HEK293T (cell line): ENCODE results near the gene EXOC6B.

Experiments used
- CTCF ChIA-PET: fragments of 350-600 bp; formaldehyde crosslinking; extraction: SDS; loops from one replicate; lab custom pipeline; 2021; ENCODE audit warnings: antibody characterized with exemption, inconsistent platforms; lab: Yijun Ruan, JAX
- POLR2A ChIA-PET: fragments of 350-600 bp; formaldehyde crosslinking; extraction: SDS; loops from one replicate; lab custom pipeline; 2020; ENCODE audit warnings: antibody characterized with exemption, inconsistent platforms; lab: Yijun Ruan, JAX
- DNase-seq: peaks from one replicate; pipeline ENCODE4 v3.0.0; 2012; ENCODE audit warnings: mixed read lengths; ENCODE audit errors: extremely low spot score
- ARNT ChIP-seq: fragments of 450-650 bp; IDR thresholded peaks from 2 replicates; pipeline ENCODE4 v1.6.1; 2017; ENCODE audit warnings: mild to moderate bottlenecking
- BHLHE40 ChIP-seq: fragments of 450-650 bp; IDR thresholded peaks from 2 replicates; pipeline ENCODE4 v1.6.1; 2016; ENCODE audit warnings: mild to moderate bottlenecking, moderate library complexity, borderline replicate concordance
- CTBP1 ChIP-seq: fragments of 450-650 bp; IDR thresholded peaks from 2 replicates; pipeline ENCODE4 v1.6.1; 2016; ENCODE audit warnings: borderline replicate concordance
- ELF4 ChIP-seq: fragments of 450-650 bp; IDR thresholded peaks from 2 replicates; pipeline ENCODE4 v1.6.1; 2017; ENCODE audit warnings: antibody characterized with exemption
- FOXA1 ChIP-seq: fragments of 450-650 bp; IDR thresholded peaks from 2 replicates; pipeline ENCODE4 v1.6.1; 2016; ENCODE audit warnings: mild to moderate bottlenecking
- FOXK2 ChIP-seq: fragments of 450-650 bp; IDR thresholded peaks from 2 replicates; pipeline ENCODE4 v1.6.1; 2016; ENCODE audit warnings: mild to moderate bottlenecking
- FOXM1 ChIP-seq: fragments of 450-650 bp; IDR thresholded peaks from 2 replicates; pipeline ENCODE4 v1.6.1; 2017; ENCODE audit warnings: mild to moderate bottlenecking, borderline replicate concordance
- HDGF ChIP-seq: fragments of 450-650 bp; IDR thresholded peaks from 2 replicates; pipeline ENCODE4 v1.6.1; 2017; ENCODE audit warnings: antibody characterized with exemption, borderline replicate concordance
- L3MBTL2 ChIP-seq: fragments of 450-650 bp; conservative IDR thresholded peaks from 2 replicates; pipeline ENCODE4 v1.6.1; 2016; ENCODE audit warnings: mild to moderate bottlenecking
- LEF1 ChIP-seq: fragments of 450-650 bp; IDR thresholded peaks from 2 replicates; pipeline ENCODE4 v1.6.1; 2017; ENCODE audit warnings: mild to moderate bottlenecking, borderline replicate concordance
- NFRKB ChIP-seq: fragments of 450-650 bp; IDR thresholded peaks from 2 replicates; pipeline ENCODE4 v1.6.1; 2016; ENCODE audit warnings: mild to moderate bottlenecking, moderate library complexity
- PKNOX1 ChIP-seq: fragments of 450-650 bp; IDR thresholded peaks from 2 replicates; pipeline ENCODE4 v1.6.1; 2016
- SP1 ChIP-seq: fragments of 450-650 bp; IDR thresholded peaks from 2 replicates; pipeline ENCODE4 v1.6.1; 2017
- SUZ12 ChIP-seq: fragments of 450-650 bp; IDR thresholded peaks from 2 replicates; pipeline ENCODE4 v1.6.1; 2016; ENCODE audit warnings: mild to moderate bottlenecking
- TARDBP ChIP-seq: fragments of 450-650 bp; IDR thresholded peaks from 2 replicates; pipeline ENCODE4 v1.6.1; 2016
- ZNF384 ChIP-seq: fragments of 450-650 bp; IDR thresholded peaks from 2 replicates; pipeline ENCODE4 v1.6.1; 2016

EXOC6B gene

GRCh38 chr2:72349016-72349415 lies 476.8 kb downstream of the EXOC6B start:
- ChIA-PET POLR2A (no interaction called here), CTCF (no interaction called here)
- no peak for DNase-seq
- TF ChIP-seq LEF1 (no peak), FOXK2 (no peak), SUZ12 (no peak), SP1 (no peak), PKNOX1 (no peak), L3MBTL2 (no peak)

DNA sequence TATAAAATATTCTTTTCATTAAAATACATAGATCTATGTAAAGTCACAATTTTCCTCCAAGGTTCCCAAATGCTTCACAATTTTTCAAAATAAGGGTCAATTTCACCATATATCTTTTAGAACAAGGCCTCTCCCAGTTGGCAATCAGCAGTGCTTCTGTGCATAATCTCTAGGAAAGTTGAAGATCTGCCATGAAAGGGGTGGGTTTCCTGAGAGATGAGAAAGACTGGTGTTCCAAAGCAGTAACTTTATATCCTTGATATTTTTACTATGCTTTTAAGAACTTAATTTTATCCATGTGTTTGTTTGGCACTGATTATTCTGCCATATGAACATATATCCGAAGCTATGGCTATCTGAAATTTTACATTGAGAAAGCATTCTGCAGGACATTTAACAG lies 478.8 kb downstream of the EXOC6B start:
- ChIA-PET POLR2A (no interaction called here), CTCF (no interaction called here)
- DNase-seq = no peak
- no peak for TF ChIP-seq BHLHE40
- TF ChIP-seq CTBP1 = no peak
- TF ChIP-seq ELF4 = no peak
- TF ChIP-seq ARNT = no peak
- TF ChIP-seq PKNOX1 = no peak
- TF ChIP-seq HDGF = no peak
- no peak for TF ChIP-seq LEF1
- no peak for TF ChIP-seq TARDBP
- no peak for TF ChIP-seq FOXM1
- no peak for TF ChIP-seq FOXA1
- no peak for TF ChIP-seq NFRKB
- TF ChIP-seq ZNF384 = no peak

DNA sequence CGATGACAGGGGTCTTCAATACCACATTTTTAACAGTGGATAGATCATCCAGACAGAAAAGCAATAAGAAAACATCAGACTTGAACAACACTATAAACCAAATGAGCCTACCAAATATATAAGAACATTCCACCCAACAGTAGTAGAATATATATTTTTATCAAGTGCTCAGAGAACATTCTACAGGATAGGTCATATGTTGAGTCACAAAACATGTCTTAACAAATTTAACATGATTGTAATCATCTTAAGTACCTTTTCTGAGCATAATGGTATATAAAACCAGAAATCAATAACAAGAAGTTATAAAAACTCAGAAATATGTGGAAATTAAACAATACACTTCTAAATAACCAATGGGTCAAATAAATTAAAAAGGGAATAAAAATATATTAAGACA lies 484.2 kb downstream of the EXOC6B start:
- POLR2A ChIA-PET = no interaction called here
- DNase-seq = no peak
- CTCF ChIA-PET = no interaction called here
- no peak for TF ChIP-seq FOXA1
- TF ChIP-seq TARDBP = no peak
- TF ChIP-seq FOXM1 = no peak
- TF ChIP-seq HDGF = no peak
- no peak for TF ChIP-seq L3MBTL2

DNA sequence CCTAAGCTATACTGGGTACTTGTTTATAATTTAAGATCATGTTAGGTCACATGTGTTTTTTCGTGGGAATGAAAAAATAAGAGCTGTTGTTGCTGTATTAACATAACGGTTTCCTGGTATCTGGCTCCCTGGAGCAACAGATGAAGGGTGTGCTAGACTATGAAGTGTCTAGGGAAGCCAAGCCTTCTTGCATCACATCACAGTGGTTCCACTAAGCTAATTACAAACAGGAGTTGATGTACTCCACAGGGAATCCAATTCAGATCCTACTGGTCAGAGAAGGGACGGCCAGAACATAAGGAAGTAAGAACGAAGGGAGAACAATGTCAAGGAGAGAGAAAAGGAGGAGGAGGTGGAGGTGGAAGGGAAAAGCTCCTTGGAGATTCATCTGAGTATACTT lies 485.2 kb downstream of the EXOC6B start:
- TF ChIP-seq ARNT (no peak), FOXA1 (no peak), TARDBP (no peak), SP1 (no peak)
- DNase-seq = no peak
- CTCF ChIA-PET = interaction anchor here (1.0 kb wide), 1 partner anchor 15 kb away, joined by 4 read pairs; no protein-coding TSS in a partner anchor
- POLR2A ChIA-PET = no interaction called here

- DNase-seq = no peak
- ChIA-PET POLR2A (no interaction called here), CTCF (interaction anchor here (0.8 kb wide), 1 partner anchor 12 kb away, joined by 4 read pairs; no protein-coding TSS in a partner anchor)
- TF ChIP-seq NFRKB (no peak), HDGF (no peak), ARNT (no peak), SUZ12 (no peak), PKNOX1 (no peak), TARDBP (no peak), BHLHE40 (no peak), LEF1 (no peak), ELF4 (no peak)
Observed at GRCh38 chr2:72338076-72338475, 487.8 kb downstream of the EXOC6B start.

- DNase-seq = no peak
- TF ChIP-seq LEF1 (no peak), FOXK2 (no peak), CTBP1 (no peak), ELF4 (no peak), TARDBP (no peak)
- ChIA-PET POLR2A (no interaction called here), CTCF (no interaction called here)
Observed at GRCh38 chr2:72332720-72333119, 493.1 kb downstream of the EXOC6B start.

- CTCF ChIA-PET = no interaction called here
- TF ChIP-seq CTBP1 (no peak), BHLHE40 (no peak), ELF4 (no peak), FOXM1 (no peak), HDGF (no peak), FOXK2 (no peak), ZNF384 (no peak), NFRKB (no peak), TARDBP (no peak), SP1 (no peak), L3MBTL2 (no peak), PKNOX1 (no peak), ARNT (no peak), FOXA1 (no peak), SUZ12 (no peak), LEF1 (no peak)
- POLR2A ChIA-PET = no interaction called here
- no peak for DNase-seq
Observed at GRCh38 chr2:72330652-72331051, 495.2 kb downstream of the EXOC6B start.
